Activated CD8-positive, alpha-beta memory T cell treated with anti-CD3 and anti-CD28 coated beads, Interleukin-2, amount 50 U/mL, for 24 hours (primary cell): Measurements from ENCODE around the gene DCAF7.

Experiments used
- DNase-seq: peaks from one replicate; pipeline ENCODE4 v3.0.0-alpha.2; 2020; ENCODE audit errors: extremely low read depth

The DCAF7 gene, protein sequence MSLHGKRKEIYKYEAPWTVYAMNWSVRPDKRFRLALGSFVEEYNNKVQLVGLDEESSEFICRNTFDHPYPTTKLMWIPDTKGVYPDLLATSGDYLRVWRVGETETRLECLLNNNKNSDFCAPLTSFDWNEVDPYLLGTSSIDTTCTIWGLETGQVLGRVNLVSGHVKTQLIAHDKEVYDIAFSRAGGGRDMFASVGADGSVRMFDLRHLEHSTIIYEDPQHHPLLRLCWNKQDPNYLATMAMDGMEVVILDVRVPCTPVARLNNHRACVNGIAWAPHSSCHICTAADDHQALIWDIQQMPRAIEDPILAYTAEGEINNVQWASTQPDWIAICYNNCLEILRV

GRCh38 chr17:63549946-63550816 is at the start of gene DCAF7:
Gene DCAF7 (plus strand): TSS chr17:63550477. CDS start chr17:63550678, 201 bp downstream.
- DNase-seq = peak; percentile 100

DNA sequence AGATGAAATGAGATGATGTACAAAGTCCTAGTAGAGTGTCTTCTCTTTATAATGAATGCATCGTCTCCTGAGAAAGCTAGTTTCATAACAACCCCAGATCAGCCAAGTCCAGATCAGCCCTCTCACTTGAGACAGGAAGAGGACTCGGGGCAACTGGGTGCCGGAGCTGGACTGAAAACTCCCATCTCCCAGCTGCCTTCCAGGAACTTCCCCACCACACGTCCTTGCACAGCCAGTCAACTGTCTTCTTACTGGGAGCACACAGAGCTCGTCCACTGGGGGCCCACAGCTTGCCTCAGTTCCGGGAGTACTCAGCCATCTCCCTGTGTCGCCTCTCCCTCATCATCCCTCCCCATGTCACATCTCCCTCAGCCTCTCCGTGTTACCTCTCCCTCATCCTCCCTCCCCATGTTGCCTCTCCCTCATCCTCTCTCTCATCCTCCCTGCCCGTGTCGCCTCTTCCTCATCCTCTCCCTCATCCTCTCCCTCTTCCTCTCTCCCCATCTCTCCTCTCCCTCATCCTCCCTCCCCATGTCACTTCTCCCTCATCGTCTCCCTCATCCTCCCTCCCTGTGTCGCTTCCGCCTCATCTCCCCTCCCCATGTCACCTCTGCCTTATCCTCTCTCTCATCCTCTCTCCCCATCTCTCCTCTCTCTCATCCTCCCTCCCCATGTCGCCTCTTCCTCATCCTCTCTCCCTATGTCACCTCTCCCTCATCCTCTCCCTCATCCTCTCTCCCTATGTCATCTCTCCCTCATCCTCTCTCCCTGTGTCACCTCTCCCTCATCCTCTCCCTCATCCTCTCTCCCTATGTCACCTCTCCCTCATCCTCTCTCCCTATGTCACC is 49.5 kb upstream of the DCAF7 start:
- no peak for DNase-seq

DNA sequence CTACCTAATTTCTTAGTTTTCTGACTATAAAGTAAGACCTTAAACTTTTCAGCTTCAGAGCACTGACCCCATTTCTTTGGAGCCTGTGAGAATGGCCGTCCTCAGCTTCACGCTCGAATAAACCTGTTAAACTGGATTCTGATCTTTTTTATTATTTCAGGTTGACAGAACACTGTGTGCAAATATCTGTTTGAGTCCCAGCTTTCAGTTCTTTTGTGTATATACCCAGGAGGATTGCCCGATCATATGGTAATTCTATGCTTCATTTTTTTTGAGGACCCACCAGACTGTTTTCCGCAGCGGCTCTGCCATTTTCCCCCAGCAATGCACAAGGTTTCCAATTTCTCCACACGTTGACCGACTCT is 47.0 kb upstream of the DCAF7 start:
- DNase-seq = no peak

GRCh38 chr17:63504261-63504660 is 46.0 kb upstream of the DCAF7 start:
- DNase-seq = no peak

- no peak for DNase-seq
These were observed 44.9 kb upstream of the DCAF7 start for GRCh38 chr17:63505341-63505740.

GRCh38 chr17:63506627-63507026 is 43.6 kb upstream of the DCAF7 start:
- DNase-seq = no peak

DNA sequence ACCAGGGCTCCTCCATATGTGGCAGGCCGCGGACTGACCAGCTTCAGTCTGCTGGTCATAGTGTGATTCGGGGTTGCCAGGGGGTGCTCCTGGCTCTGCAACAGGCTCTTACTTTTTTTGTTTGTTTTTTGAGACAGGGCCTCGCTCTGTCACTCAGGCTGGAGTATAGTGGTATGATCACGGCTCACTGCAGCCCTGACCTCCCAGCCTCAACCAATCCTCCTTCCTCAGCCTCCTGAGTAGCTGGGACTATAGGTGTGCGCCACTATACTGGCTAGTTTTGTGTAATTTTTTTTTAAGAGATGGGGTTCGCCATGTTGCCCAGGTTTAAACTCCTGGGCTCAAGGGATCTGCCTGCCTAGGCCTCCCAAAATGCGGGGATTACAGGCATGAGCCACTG is 38.9 kb upstream of the DCAF7 start:
- no peak for DNase-seq

GRCh38 chr17:63512388-63512787 is 37.9 kb upstream of the DCAF7 start:
- no peak for DNase-seq

GRCh38 chr17:63512896-63513644 is 37.2 kb upstream of the DCAF7 start:
- no peak for DNase-seq

DNA sequence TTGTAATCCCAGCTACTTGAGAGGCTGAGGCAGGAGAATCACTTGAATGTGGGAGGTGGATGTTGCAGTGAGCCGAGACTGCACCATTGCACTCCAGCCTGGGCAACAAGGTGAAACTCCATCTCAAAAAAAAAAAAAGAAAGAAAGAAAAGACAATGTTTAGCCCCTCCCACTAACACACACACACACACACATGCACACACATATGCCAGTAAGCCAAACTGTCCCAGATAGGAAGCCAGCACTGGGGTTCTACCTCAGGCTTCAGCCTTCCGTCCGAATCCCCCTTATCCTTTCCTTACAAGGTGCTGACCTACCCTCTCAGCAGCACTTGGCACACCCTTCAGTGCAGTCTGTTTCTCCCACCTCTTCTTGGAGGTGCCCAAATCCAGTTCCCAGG is 35.8 kb upstream of the DCAF7 start:
- no peak for DNase-seq

GRCh38 chr17:63514974-63515373 is 35.3 kb upstream of the DCAF7 start:
- no peak for DNase-seq

DNA sequence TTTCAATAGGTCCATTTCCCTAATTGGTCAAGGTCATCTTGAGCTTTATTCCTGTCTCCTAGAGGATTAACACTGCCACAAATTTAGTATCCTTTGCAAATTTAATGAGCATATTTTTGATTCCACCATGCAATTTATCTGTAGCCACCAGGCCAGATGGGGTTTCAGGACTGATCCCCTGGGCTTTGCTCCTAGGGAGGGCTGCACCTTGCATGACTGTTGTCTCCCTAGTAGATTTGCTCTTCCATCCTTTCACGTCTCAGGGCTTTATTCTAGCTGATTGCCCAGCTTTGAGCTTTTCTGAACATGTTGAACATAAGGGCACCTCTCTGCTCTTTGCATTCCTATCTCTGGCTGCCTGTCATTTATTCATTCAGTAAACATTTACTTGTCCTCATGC is 34.9 kb upstream of the DCAF7 start:
- no peak for DNase-seq

DNA sequence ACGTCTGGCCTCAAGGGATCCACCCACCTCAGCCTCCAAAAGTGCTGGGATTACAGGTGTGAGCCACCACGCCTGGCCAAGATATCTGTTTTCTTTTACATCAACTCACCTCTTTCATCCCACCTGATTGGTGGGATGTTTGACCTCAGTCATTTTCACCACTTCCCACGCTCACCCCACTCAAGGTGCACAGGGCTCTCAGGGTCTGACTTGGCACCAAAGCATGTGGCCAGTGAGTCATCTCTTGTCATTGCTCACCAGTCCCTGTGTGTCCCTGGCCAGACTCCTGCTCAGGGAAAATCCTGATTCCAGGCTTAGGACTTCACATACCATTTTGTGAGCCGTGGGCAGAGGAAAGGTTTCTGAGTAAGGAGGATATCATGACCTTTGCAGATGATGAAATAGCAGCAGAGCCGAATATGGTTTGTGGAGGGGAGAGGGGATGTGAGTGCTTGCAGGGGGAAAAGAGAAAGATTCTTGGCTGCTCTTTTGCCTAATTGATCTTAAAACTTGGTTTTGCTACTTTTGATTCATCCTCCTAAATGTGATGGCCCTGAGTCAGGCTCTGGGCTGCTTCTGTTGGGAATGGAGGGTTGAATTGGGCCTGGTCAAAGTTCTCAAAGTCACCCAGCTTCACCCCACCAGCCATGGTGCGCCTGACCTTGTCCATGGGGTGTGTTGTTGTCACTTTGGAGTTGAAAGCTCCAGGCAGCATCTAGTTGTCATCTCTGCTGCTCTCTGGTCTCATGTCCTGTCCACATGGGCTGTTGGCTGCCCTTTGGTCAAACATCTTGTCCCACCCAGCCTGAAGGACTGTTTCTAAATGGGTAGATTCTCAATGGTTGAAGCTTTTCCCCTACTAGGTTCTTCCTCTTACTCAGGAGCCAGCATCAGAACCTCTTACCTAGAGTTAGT is 33.1 kb upstream of the DCAF7 start:
- DNase-seq = no peak

GRCh38 chr17:63517825-63518534 is 32.3 kb upstream of the DCAF7 start:
- no peak for DNase-seq

DNA sequence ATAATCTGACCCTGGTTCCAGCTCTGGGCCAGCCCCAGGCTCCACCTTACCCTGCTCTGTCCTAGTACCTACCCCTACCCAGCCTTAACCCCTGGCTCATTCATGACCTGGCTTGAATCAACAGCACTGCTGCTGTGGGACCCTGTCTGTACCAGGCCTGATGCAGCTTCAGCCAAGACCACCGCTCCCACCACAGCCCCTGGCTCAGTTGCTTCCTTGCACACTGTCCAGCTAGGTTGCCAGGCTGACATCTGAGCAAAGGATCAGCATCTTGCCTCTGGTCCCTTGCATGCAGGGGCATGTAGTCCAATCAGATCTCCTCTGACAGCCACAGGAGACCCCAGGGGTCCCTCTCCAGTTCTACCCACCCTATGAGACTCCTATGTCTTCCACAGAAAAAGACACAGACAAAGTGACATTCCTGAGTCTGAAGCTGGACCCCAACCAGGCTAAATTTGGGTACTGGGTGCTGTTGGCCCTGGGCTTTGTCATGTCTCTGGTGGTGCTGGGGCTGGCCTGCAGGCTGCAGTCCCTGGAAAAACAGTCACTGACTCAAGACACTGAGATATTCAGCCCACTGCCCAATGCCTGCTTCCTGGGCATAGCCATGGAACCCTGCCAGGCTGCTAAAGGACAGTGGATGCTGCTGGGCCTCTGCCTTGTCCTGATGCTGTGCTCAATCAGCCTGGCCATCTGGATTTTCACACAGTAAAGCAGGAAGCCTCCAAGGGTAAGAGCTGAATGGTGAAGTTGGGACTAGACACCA is 31.0 kb upstream of the DCAF7 start:
- no peak for DNase-seq

GRCh38 chr17:63519972-63520882 is 30.1 kb upstream of the DCAF7 start:
- DNase-seq = no peak

- DNase-seq = no peak
These were observed 26.9 kb upstream of the DCAF7 start, which contains the start of gene KCNH6 for GRCh38 chr17:63523253-63523855. Gene KCNH6 (plus strand): TSS chr17:63523358. CDS start chr17:63523414, 56 bp downstream.
